Fibroblast of skin of right quadriceps (primary cell): Measurements from ENCODE around the gene ZNF697.
"Not testable (repeated sequence)": the region's sequence is repeated elsewhere in the genome, so short reads cannot be mapped to it uniquely, and the experiment has no call there.

ENCODE experiments used
- DNase-seq: peaks from one replicate; pipeline ENCODE4 v3.0.0-alpha.2; 2013

ZNF697 gene

GRCh38 chr1:119600561-119600960 lies 47.5 kb downstream of the ZNF697 start:
- no peak for DNase-seq

- DNase-seq: no peak
These were observed 52.5 kb downstream of the ZNF697 start for GRCh38 chr1:119595606-119596005.

- DNase-seq: no peak
These were observed 52.9 kb downstream of the ZNF697 start for GRCh38 chr1:119595168-119595567.

GRCh38 chr1:119594376-119594775 lies 53.7 kb downstream of the ZNF697 start:
- DNase-seq: peak; percentile 42

- DNase-seq: no peak
These were observed 54.3 kb downstream of the ZNF697 start for GRCh38 chr1:119593805-119594204.

- no peak for DNase-seq
These were observed 57.7 kb downstream of the ZNF697 start for GRCh38 chr1:119590393-119590792.

- DNase-seq: no peak
These were observed 59.4 kb downstream of the ZNF697 start for GRCh38 chr1:119588621-119589020.

- DNase-seq: peak; percentile 7
These were observed 60.7 kb downstream of the ZNF697 start for GRCh38 chr1:119587341-119587740.

- not testable (repeated sequence) for DNase-seq
These were observed 62.3 kb downstream of the ZNF697 start for GRCh38 chr1:119585801-119586200.

- DNase-seq: peak; percentile 48
These were observed 65.3 kb downstream of the ZNF697 start for GRCh38 chr1:119582801-119583200.

- DNase-seq: not testable (repeated sequence)
These were observed 67.0 kb downstream of the ZNF697 start for GRCh38 chr1:119581076-119581475.

GRCh38 chr1:119573886-119574285 lies 74.2 kb downstream of the ZNF697 start:
- no peak for DNase-seq

GRCh38 chr1:119569930-119570622 lies 78.0 kb downstream of the ZNF697 start:
- not testable (repeated sequence) for DNase-seq
